CD4-positive, alpha-beta T cell treated with Interleukin-10 for 1 hour (primary cell): ENCODE data around the gene GPR137.
"Not testable (repeated sequence)": the region's sequence is repeated elsewhere in the genome, so short reads cannot be mapped to it uniquely, and the experiment has no call there.

ENCODE experiments used
- DNase-seq: peaks from one replicate; pipeline ENCODE4 v3.0.0-alpha.2; 2020

The GPR137 gene

GRCh38 chr11:64322925-64323260 lies 37.2 kb downstream of the GPR137 start:
- no peak for DNase-seq

DNA sequence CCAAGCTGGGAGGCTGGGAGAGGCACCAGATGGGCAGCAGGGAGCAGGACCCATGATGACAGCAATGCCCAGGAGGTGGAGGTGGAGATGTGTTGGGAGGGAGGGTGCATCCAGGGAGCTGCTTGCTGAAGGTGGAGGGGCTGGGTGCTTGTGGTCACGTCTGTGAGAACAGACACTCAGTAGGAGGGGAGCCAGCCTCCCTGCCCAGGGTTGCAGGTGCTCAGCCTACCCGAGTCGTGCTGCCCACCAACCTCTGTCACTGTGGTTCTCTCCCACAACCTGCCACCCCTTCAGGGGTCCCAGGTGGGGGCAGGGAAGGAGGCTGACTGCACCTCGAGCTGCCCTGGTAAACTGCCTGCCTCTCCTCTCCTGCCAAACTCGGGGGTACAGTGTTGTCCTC lies 37.7 kb downstream of the GPR137 start:
- no peak for DNase-seq

GRCh38 chr11:64323984-64324383 lies 38.3 kb downstream of the GPR137 start:
- not testable (repeated sequence) for DNase-seq

GRCh38 chr11:64324692-64325469 lies 39.2 kb downstream of the GPR137 start:
- no peak for DNase-seq

GRCh38 chr11:64327375-64327774 lies 41.7 kb downstream of the GPR137 start:
- no peak for DNase-seq

DNA sequence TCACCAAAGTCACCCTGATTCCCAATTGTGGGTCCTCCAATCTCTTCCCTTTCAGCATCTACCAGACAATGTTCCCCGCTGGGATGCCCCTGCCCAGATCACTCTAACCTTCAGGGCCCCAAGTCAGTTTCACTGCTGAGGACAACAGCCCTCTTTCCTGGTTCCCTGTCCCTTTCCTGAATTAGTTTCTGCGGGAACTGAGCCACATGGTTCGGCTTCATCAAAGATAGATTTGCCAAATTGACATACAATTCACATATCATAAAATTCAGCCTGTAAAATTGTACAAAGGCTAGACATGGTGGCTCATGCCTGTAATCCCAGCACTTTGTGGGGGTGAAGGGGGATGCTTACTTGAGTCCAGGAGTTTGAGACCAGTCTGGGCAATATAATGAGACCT lies 42.3 kb downstream of the GPR137 start:
- DNase-seq = no peak

GRCh38 chr11:64330888-64331287 lies 45.2 kb downstream of the GPR137 start:
- DNase-seq = no peak

DNA sequence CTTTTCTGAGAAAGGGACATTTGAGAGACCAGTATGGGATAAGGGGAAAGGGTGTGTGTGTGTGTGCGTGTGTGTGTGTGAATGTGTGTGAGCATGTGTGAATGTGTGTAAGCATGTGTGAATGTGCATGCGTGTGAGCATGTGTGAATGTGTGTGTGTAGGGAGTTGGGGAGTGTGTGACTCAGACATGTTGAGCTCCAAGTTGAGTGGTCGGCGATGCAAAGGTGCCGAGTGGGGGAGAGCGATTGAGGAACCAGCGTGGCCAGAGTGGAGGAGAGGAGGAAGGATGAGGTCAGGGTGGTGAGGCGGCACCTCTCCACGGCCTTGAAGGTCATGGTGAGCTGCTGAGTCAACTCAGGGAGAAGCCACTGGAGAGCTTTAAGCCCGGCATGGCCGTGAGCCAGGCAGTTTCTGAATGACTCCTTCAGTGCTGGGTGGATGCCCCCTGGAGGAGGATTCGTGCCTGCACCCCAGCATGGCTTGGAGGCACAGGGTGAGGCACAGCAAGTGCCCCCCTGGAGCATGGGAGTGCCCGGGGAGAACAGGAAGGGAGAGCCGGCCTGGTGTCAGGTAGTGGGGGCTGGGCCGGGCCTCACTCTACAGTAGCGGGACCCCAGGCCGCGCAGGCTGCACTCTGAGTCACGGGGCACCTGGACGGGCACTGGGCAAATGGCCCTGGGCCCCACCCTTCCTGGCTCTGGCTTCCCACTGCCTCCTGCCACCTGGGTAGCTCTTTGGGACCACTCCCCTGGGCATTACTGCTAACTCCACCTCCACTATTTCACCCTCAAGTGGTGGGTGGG lies 46.1 kb downstream of the GPR137 start:
- DNase-seq = peak; percentile 76

DNA sequence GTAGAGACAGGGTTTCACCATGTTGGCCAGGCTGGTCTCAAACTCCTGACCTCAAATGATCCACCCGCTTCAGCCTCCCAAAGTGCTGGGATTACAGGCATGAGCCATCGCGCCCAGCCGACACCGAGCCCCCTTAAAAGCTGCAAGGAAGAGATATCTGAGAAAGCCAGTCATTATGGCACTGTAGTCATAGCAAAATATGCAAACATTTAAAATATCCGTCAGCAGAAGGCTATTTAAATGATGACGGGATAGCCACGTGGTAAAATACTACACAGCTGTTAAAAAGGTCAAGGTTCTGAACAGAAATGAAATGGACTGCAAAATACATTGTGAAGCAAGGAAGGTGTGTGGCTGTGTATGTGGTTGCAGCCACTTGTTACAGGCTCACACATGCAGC lies 47.9 kb downstream of the GPR137 start:
- no peak for DNase-seq

DNA sequence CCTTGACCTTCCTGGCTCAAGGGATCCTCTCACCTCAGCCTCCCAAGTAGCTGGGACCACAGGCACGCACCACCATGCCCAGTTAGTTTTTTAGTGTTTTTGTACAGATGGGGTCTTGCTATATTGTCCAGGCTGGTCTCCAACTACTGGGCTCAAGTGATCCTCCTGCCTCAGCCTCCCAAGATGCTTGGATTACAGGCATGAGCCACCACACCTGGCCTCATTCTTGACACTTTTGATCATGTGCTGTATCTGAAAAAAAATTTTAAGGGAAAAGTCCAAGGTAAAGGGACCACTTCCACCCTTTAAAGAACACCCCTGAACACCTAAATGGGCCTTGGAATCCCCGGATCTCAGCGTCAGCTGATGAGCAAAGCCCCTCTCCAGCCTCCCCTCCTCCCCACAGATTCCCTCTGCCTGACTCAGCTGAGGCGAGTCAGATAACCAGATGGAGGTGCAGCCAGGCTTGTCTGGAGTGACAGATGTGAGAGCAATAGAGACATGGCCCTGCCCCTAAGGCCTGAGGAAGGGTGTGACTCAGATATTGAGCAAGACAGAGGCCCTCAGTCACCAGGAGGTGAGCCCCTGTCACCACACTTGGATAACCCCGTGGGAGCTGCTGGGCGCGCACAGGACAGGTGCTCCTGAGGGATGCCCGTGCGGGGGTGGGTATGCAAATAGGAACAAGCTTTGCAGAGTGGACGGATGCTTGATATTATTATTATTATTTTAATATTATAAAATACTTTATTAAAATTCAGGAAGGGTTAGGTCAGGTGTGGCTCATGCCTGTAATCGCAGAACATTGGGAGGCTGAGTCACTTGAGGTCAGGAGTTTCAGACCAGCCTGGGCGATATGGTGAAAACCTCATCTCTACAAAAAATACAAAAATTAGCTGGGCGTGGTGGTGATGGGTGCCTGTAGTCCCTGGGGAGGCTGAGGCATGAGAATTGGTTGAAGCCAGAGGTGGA lies 49.4 kb downstream of the GPR137 start:
- no peak for DNase-seq

DNA sequence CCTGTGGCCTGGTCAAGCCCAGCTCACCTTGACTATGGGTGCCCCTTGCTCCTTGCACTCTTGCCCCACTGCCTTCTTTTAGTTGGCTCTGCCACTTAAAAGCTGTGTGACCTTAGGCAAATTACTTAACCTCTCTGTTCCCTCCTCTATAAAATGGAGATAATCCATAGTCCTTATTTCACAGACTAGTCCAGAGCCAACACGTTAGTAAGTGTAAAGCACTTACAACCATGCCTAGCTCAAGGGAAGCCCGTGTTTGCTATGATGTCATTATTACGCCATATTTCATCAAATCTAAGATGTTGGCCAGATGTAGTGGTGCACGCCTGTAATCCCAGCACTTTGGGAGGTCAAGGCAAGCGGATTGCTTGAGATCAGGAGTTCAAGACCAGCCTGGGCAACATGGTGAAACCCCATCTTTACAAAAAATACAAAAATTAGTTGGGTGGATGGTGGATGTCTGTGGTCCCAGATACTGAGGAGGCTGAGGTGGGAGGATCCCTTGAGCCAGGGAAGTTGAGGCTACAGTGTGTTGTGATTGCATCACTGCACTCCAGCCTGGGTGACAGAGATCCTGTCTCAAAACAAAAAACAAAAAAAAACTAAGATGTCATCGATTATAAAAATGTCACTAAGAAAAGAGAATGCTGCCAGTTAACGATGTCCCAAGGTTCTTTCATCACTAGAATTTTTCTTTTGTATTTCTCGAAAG lies 52.0 kb downstream of the GPR137 start:
- no peak for DNase-seq

- DNase-seq = no peak
Observed at GRCh38 chr11:64338716-64339115, 53.1 kb downstream of the GPR137 start.
